Measurements from ENCODE around the gene TEX13A. TPM values are rescaled to one million over a fixed set of nuclear protein-coding genes. Genes with fewer than 3 reads are reported as not detected.

Gene TEX13A
- total and polyA plus RNA-seq, 2 of the 8 experiments (the other 6 are each of a cell fraction or from before 2014, with no cell fraction given) = not detected

DNA sequence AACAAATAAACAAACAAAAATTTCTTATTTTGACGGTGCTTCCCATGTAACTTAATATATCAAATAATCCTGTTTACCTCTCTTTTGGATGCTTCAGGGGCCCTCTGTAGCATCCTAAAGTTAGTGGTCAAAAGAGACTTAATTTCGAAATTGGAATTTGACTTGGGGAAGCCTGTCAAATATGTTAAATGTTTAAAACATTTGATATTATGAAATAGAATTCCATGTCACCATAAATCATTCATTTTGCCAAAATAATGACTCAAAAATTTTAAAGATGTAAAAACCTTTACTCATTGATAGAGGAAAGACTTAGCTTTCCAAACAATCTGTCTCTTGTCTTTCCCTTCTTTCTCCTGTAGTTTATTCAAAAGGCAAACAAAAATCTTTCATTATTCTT is 20.6 kb upstream of the TEX13A start:
- Histone ChIP-seq H3K14ac (ENCODE audit: insufficient read length) (no peak overlapping the region), H3K56ac (replicated peaks; ENCODE audit: insufficient read length, low read depth, low read length) (no peak overlapping the region), H4K8ac (ENCODE audit: extremely low read depth, insufficient read depth, low read length) (no peak overlapping the region), H4K91ac (replicated peaks; ENCODE audit: insufficient read length, low read length) (no peak overlapping the region), H3K9ac (replicated peaks in 1 of 4; ENCODE audit: extremely low read depth in 1 of 4, low read depth in 3 of 4, low read length in 3 of 4) (no peak overlapping the region), H3K79me2 (ENCODE audit: control insufficient read depth in 1 of 2, insufficient read depth in 2 of 2, low read length in 2 of 2) (no peaks in the 10 kb centered on the region), H3K23me2 (ENCODE audit: low read depth, low read length) (no peaks in the 10 kb centered on the region), H2AFZ (ENCODE audit: low read length) (no peak overlapping the region), H2BK20ac (ENCODE audit: low read length) (no peak overlapping the region), H2BK120ac (replicated peaks; ENCODE audit: low read depth, low read length) (no peak overlapping the region), H2BK12ac (ENCODE audit: low read depth, low read length) (no peak overlapping the region), H3K27me3 (replicated peaks in 1 of 4; ENCODE audit: control insufficient read depth in 3 of 4, extremely low read depth in 1 of 4, insufficient read depth in 3 of 4, low read length in 3 of 4) (no peaks in the 10 kb centered on the region), H3K27ac (ENCODE audit: low read depth, low read length) (no peak overlapping the region), H3K4me3 (ENCODE audit: extremely low read depth in 1 of 4, insufficient read depth in 2 of 4, low read depth in 3 of 4, low read length in 4 of 4) (no peak overlapping the region), H3K18ac (ENCODE audit: extremely low read depth, low read length) (no peak overlapping the region), H4K5ac (ENCODE audit: insufficient read length, low read depth, low read length) (no peak overlapping the region), H4K20me1 (replicated peaks in 1 of 2; ENCODE audit: control insufficient read depth in 1 of 2, insufficient read depth in 2 of 2, low read length in 2 of 2) (no peaks in the 10 kb centered on the region), H3K23ac (ENCODE audit: insufficient read length) (no peak overlapping the region), H2AK5ac (ENCODE audit: low read depth, low read length) (no peak overlapping the region), H3K4ac (replicated peaks; ENCODE audit: insufficient read length, low read depth, low read length) (no peak overlapping the region), H3K79me1 (ENCODE audit: low read depth, low read length) (no peaks in the 10 kb centered on the region), H3K36me3 (ENCODE audit: control insufficient read depth in 2 of 4, insufficient read depth in 4 of 4, low read length in 3 of 4) (no peaks in the 10 kb centered on the region), H3K9me3 (ENCODE audit: insufficient read depth in 2 of 2, low read depth in 1 of 2, low read length in 1 of 2) (no peaks in the 10 kb centered on the region), H3K4me2 (ENCODE audit: insufficient read depth in 1 of 2, low read depth in 2 of 2, low read length in 2 of 2) (no peak overlapping the region), H2BK5ac (ENCODE audit: low read depth, low read length) (no peak overlapping the region), H2BK15ac (ENCODE audit: low read length) (no peak overlapping the region), H3K4me1 (replicated peaks in 1 of 4; ENCODE audit: control insufficient read depth in 3 of 4, insufficient read depth in 4 of 4, low read length in 3 of 4) (no peaks in the 10 kb centered on the region)
- WGBS, 2 experiments (ENCODE audit: extremely low coverage in 1 of 2, insufficient coverage in 1 of 2, insufficient read length in 1 of 2, insufficient replicate concordance in 2 of 2, low coverage in 1 of 2, low lambda C conversion rate in 2 of 2, missing lambda C conversion rate in 1 of 2) = 93% methylated on average over 2 of the region's 2 CpGs; no CpG with 5 or more reads in 1 of the 2 experiments
- DNase-seq (ENCODE audit: low read depth in 1 of 2, low spot score in 2 of 2) = no peak
- no peak for FAIRE-seq
- ChIA-PET CTCF (ENCODE audit: partially characterized antibody) (no interaction called here), POLR2A (ENCODE audit: partially characterized antibody) (no interaction called here)
- TF ChIP-seq KDM1A (IDR thresholded peaks at IDR 0.05; ENCODE audit: borderline replicate concordance, low read length) = no peak
- TF ChIP-seq YY1 (IDR thresholded peaks at IDR 0.05; ENCODE audit: low read depth, low read length) = no peak
- TF ChIP-seq, protein P1, sequence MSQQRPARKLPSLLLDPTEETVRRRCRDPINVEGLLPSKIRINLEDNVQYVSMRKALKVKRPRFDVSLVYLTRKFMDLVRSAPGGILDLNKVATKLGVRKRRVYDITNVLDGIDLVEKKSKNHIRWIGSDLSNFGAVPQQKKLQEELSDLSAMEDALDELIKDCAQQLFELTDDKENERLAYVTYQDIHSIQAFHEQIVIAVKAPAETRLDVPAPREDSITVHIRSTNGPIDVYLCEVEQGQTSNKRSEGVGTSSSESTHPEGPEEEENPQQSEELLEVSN (IDR thresholded peaks at IDR 0.05) = no peak
- no peak for TF ChIP-seq BCL11A (IDR thresholded peaks at IDR 0.05; ENCODE audit: low read depth in 2 of 2, low read length in 2 of 2)
- TF ChIP-seq KDM4A (IDR thresholded peaks at IDR 0.05; ENCODE audit: low read depth, low read length, severe bottlenecking) = no peak
- TF ChIP-seq MAFK (IDR thresholded peaks at IDR 0.05; ENCODE audit: low read depth, low read length) = no peak
- TF ChIP-seq BRCA1 (IDR thresholded peaks at IDR 0.05; ENCODE audit: low read depth, low read length) = no peak
- no peak for TF ChIP-seq SP1 (IDR thresholded peaks at IDR 0.05; ENCODE audit: low read depth, low read length)
- no peak for TF ChIP-seq JUND (IDR thresholded peaks at IDR 0.05; ENCODE audit: low read length)
- TF ChIP-seq ASH2L (IDR thresholded peaks at IDR 0.05; ENCODE audit: low read length) = no peak
- no peak for TF ChIP-seq RAD21 (IDR thresholded peaks at IDR 0.05 in 1 of 2, conservative IDR thresholded peaks at IDR 0.05 in 1 of 2; ENCODE audit: low read depth in 2 of 2, low read length in 2 of 2)
- no peak for TF ChIP-seq TAF1 (IDR thresholded peaks at IDR 0.05; ENCODE audit: low read depth, low read length)

Data from H1 (cell line).